Daoy (cell line): ENCODE data around the gene ADPGK. TPM values are rescaled to one million over a fixed set of nuclear protein-coding genes. Genes with fewer than 3 reads are reported as not detected.
"Not testable (repeated sequence)": the region's sequence is repeated elsewhere in the genome, so short reads cannot be mapped to it uniquely, and the experiment has no call there.

Source experiments
- DNase-seq: peaks from one replicate; pipeline ENCODE4 v3.0.0-alpha.2; 2015; ENCODE audit warnings: low read depth
- total RNA-seq: library from RNA; depleted of rRNA; stranded (reverse); fragments of >200 nt; shearing (Covaris generic); gene quantifications from 2 replicates; pipeline ENCODE4 v1.2.3, GENCODE V29; 2014; rRNA removed

Gene ADPGK
- total RNA-seq, result 52.6 and 73.3 TPM in 2 replicates

- peak; percentile 95 for DNase-seq
These were observed at the start of gene ADPGK for GRCh38 chr15:72783640-72784455. Gene ADPGK (minus strand): TSS chr15:72783758. CDS start chr15:72783691, 67 bp downstream.

GRCh38 chr15:72827226-72827625 is 43.7 kb upstream of the ADPGK start:
- no peak for DNase-seq

- DNase-seq, result no peak
These were observed 43.1 kb upstream of the ADPGK start for GRCh38 chr15:72826611-72827010.

- no peak for DNase-seq
These were observed 42.3 kb upstream of the ADPGK start for GRCh38 chr15:72825829-72826228.

GRCh38 chr15:72824781-72825180 is 41.2 kb upstream of the ADPGK start:
- no peak for DNase-seq

- no peak for DNase-seq
These were observed 40.6 kb upstream of the ADPGK start for GRCh38 chr15:72824112-72824511.

- DNase-seq, result no peak
These were observed 36.7 kb upstream of the ADPGK start for GRCh38 chr15:72820278-72820677.

- no peak for DNase-seq
These were observed 35.1 kb upstream of the ADPGK start for GRCh38 chr15:72818632-72819031.

GRCh38 chr15:72813345-72814004 is 29.9 kb upstream of the ADPGK start:
- DNase-seq, result no peak

- no peak for DNase-seq
These were observed 25.8 kb upstream of the ADPGK start for GRCh38 chr15:72809329-72809728.

- DNase-seq, result not testable (repeated sequence)
These were observed 23.8 kb upstream of the ADPGK start for GRCh38 chr15:72807346-72807745.

GRCh38 chr15:72803006-72803405 is 19.4 kb upstream of the ADPGK start:
- DNase-seq, result no peak

GRCh38 chr15:72801590-72802325 is 18.2 kb upstream of the ADPGK start:
- DNase-seq, result no peak

GRCh38 chr15:72800833-72801481 is 17.4 kb upstream of the ADPGK start:
- DNase-seq, result no peak

GRCh38 chr15:72797834-72798233 is 14.3 kb upstream of the ADPGK start:
- DNase-seq, result no peak

GRCh38 chr15:72797338-72797689 is 13.8 kb upstream of the ADPGK start:
- DNase-seq, result no peak

GRCh38 chr15:72796515-72797337 is 13.2 kb upstream of the ADPGK start:
- DNase-seq, result peak; percentile 67

- DNase-seq, result peak; percentile 72
These were observed 12.6 kb upstream of the ADPGK start for GRCh38 chr15:72796210-72796514.

GRCh38 chr15:72793766-72794660 is 10.5 kb upstream of the ADPGK start:
- no peak for DNase-seq

GRCh38 chr15:72792431-72792830 is 8.9 kb upstream of the ADPGK start:
- DNase-seq, result no peak
